ENCODE data around the gene PAK4.

GRCh38 chr19:39122934-39123731, 2.5 kb upstream of the PAK4 start:
- no peak for TF ChIP-seq TAF1 (IDR thresholded peaks at IDR 0.05; ENCODE audit: borderline replicate concordance, low read depth, low read length)
- no peak for TF ChIP-seq USF1 (IDR thresholded peaks at IDR 0.05; ENCODE audit: borderline replicate concordance, low read depth)
- no peak for TF ChIP-seq CTCF (IDR thresholded peaks at IDR 0.05)
- TF ChIP-seq POLR2AphosphoS5 (IDR thresholded peaks at IDR 0.05; ENCODE audit: low read depth, low read length) = no peak
